MM.1S (cell line): ENCODE data around the gene FGF21.

Source experiments
- DNase-seq: peaks from one replicate; pipeline ENCODE4 v3.0.0-alpha.2; 2015
- H2AFZ ChIP-seq: fragments of 300-600 bp; sonication (generic); 2 replicates; pipeline ENCODE4 v1.6.0; 2016; ENCODE audit warnings: antibody characterized with exemption, low read length
- H3F3A ChIP-seq: fragments of 300-600 bp; sonication (generic); 2 replicates; pipeline ENCODE4 v1.6.1; 2016; ENCODE audit warnings: mild to moderate bottlenecking, antibody characterized with exemption, low read length, moderate library complexity, mixed read lengths; ENCODE audit not compliant: insufficient read depth
- H3K27ac ChIP-seq: fragments of 300-600 bp; sonication (generic); 2 replicates; pipeline ENCODE4 v1.5.1; 2016; ENCODE audit warnings: mild to moderate bottlenecking, low read length
- H3K27me3 ChIP-seq: fragments of 300-600 bp; sonication (generic); replicated peaks from 2 replicates; pipeline ENCODE4 v1.6.0; 2016; ENCODE audit warnings: low read length; ENCODE audit not compliant: insufficient read depth
- H3K36me3 ChIP-seq: fragments of 300-600 bp; sonication (generic); replicated peaks from 2 replicates; pipeline ENCODE4 v1.6.1; 2016; ENCODE audit warnings: mild to moderate bottlenecking, low read length, mixed read lengths; ENCODE audit not compliant: insufficient read depth
- H3K4me1 ChIP-seq: fragments of 300-600 bp; sonication (generic); 2 replicates; pipeline ENCODE4 v1.6.1; 2016; ENCODE audit warnings: low read length, mixed read lengths
- H3K4me2 ChIP-seq: fragments of 300-600 bp; sonication (generic); 2 replicates; pipeline ENCODE4 v1.6.0; 2016; ENCODE audit warnings: low read depth, low read length
- H3K4me3 ChIP-seq: fragments of 300-600 bp; sonication (generic); 2 replicates; pipeline ENCODE4 v1.5.1; 2016; ENCODE audit warnings: low read length, mixed read lengths
- H3K79me2 ChIP-seq: fragments of 300-600 bp; sonication (generic); 2 replicates; pipeline ENCODE4 v1.6.1; 2016; ENCODE audit warnings: mixed run types, low read length, mixed read lengths
- H3K9ac ChIP-seq: fragments of 300-600 bp; sonication (generic); 2 replicates; pipeline ENCODE4 v1.6.1; 2016; ENCODE audit warnings: low read length, mixed read lengths
- H3K9me2 ChIP-seq: fragments of 300-600 bp; sonication (generic); replicated peaks from 2 replicates; pipeline ENCODE4 v1.6.1; 2016; ENCODE audit warnings: mild to moderate bottlenecking, low read length, mixed read lengths; ENCODE audit not compliant: insufficient read depth
- H3K9me3 ChIP-seq: fragments of 300-600 bp; sonication (generic); replicated peaks from 2 replicates; pipeline ENCODE4 v1.6.1; 2016; ENCODE audit warnings: mild to moderate bottlenecking, low read length, mixed read lengths; ENCODE audit not compliant: insufficient read depth
- H4K20me1 ChIP-seq: fragments of 300-600 bp; sonication (generic); 2 replicates; pipeline ENCODE4 v1.6.1; 2016; ENCODE audit warnings: mild to moderate bottlenecking, low read length, moderate library complexity, mixed read lengths; ENCODE audit not compliant: insufficient read depth
- EZH2 ChIP-seq: fragments of 300-600 bp; sonication (generic); optimal IDR thresholded peaks from 2 replicates; pipeline ENCODE3; 2017; ENCODE audit warnings: low read depth, mild to moderate bottlenecking, antibody characterized with exemption, low read length, mixed read lengths
- EZH2phosphoT487 ChIP-seq: fragments of 300-600 bp; sonication (generic); IDR thresholded peaks from 2 replicates; pipeline ENCODE4 v1.6.1; 2018; ENCODE audit warnings: antibody characterized with exemption, low read length
- TF ChIP-seq, protein P1 (sequence below): fragments of 300-600 bp; sonication (generic); IDR thresholded peaks from 2 replicates; pipeline ENCODE4 v1.5.1; 2016; ENCODE audit warnings: antibody characterized with exemption, low read length, mixed read lengths

FGF21 gene

GRCh38 chr19:48713041-48713863 is 42.1 kb upstream of the FGF21 start:
- no peak overlapping the region for H3K27ac ChIP-seq
- peak overlapping the region; percentile 87 for H2AFZ ChIP-seq

DNA sequence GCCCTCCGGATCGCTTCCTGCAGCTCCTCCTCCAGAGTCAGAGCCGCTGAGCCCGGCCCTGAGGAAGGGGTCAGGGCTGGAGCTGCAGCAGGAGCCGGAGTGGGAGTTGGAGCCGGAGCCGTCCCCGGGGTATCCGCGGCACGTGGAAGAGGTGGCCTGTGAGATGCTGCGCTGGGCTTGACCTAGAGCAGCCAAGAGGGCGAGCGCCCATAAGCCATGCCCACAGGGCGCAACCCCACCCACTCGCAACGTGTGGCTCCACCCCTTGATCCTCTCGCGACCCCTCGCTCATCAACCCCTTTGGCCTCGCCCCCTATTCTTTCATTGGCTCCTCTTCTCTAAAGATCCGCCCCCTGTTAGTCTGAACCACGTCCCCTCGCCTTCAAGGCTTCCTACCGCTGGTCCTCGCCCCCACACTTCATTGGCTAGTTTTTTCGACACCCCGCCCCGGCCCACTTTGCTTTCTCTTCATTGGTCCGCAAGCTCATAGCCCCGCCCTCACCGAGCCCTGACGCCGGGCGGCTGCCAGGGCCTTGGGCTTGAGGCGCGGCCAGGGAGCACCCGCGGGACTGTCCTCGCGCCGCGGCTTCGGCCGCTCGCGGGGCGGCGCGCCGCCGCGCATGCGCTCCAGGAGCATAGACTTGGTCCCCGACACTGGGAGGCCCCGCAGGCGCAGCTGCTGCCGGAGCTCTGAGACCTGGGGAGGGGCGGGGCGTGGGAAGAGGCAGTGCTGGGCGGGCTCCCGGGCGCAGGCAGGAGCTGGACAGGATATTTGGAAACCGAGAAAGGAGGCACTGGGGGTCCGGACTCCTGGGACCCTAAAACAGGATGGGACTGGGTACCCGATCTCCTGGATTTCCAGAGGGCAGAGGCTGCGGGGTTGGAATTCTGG is 41.2 kb upstream of the FGF21 start:
- Histone ChIP-seq H3K27ac (no peak overlapping the region), H3K4me1 (0 out of 2 replicates have a peak, but pooled peaks cover 4% of the 10 kb centered on the region), H4K20me1 (no peaks in the 10 kb centered on the region), H3K36me3 (no peaks in the 10 kb centered on the region), H3K4me3 (peak overlapping the region; percentile 74), H3K9ac (peak overlapping the region; percentile 65; the same call in 1 of the 2 replicates), H3K79me2 (no peaks in the 10 kb centered on the region), H3K9me2 (no peaks in the 10 kb centered on the region), H2AFZ (peak overlapping the region; percentile 100), H3F3A (no peaks in the 10 kb centered on the region), H3K4me2 (peak overlapping the region; percentile 100), H3K27me3 (peaks cover 62% of the 10 kb centered on the region), H3K9me3 (no peaks in the 10 kb centered on the region)
- DNase-seq: peak; percentile 99
- TF ChIP-seq EZH2phosphoT487: no peak
- TF ChIP-seq, protein P1, sequence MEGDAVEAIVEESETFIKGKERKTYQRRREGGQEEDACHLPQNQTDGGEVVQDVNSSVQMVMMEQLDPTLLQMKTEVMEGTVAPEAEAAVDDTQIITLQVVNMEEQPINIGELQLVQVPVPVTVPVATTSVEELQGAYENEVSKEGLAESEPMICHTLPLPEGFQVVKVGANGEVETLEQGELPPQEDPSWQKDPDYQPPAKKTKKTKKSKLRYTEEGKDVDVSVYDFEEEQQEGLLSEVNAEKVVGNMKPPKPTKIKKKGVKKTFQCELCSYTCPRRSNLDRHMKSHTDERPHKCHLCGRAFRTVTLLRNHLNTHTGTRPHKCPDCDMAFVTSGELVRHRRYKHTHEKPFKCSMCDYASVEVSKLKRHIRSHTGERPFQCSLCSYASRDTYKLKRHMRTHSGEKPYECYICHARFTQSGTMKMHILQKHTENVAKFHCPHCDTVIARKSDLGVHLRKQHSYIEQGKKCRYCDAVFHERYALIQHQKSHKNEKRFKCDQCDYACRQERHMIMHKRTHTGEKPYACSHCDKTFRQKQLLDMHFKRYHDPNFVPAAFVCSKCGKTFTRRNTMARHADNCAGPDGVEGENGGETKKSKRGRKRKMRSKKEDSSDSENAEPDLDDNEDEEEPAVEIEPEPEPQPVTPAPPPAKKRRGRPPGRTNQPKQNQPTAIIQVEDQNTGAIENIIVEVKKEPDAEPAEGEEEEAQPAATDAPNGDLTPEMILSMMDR: no peak
- TF ChIP-seq EZH2: no peak

More at GRCh38 chr19:48713041-48713863, 42.1 kb upstream of the FGF21 start:
- Histone ChIP-seq H3K9ac (0 out of 2 replicates have a peak overlapping the region, but pooled peaks have one; percentile 9), H3K79me2 (no peaks in the 10 kb centered on the region), H3F3A (no peaks in the 10 kb centered on the region), H3K36me3 (no peaks in the 10 kb centered on the region), H3K9me3 (no peaks in the 10 kb centered on the region), H3K9me2 (no peaks in the 10 kb centered on the region), H3K27me3 (peaks cover 65% of the 10 kb centered on the region), H3K4me2 (peak overlapping the region; percentile 95), H3K4me1 (0 out of 2 replicates have a peak, but pooled peaks cover 4% of the 10 kb centered on the region), H4K20me1 (no peaks in the 10 kb centered on the region), H3K4me3 (peak overlapping the region; percentile 65)
- DNase-seq: no peak
- no peak for TF ChIP-seq EZH2
- no peak for TF ChIP-seq EZH2phosphoT487
- TF ChIP-seq, protein P1: no peak

GRCh38 chr19:48714759-48715675 is 40.3 kb upstream of the FGF21 start:
- no peaks in the 10 kb centered on the region for H3K36me3 ChIP-seq
- H3K27ac ChIP-seq: no peak overlapping the region
- H4K20me1 ChIP-seq: no peaks in the 10 kb centered on the region
- H3F3A ChIP-seq: no peaks in the 10 kb centered on the region
- peaks cover 61% of the 10 kb centered on the region for H3K27me3 ChIP-seq
- TF ChIP-seq EZH2 (no peak), EZH2phosphoT487 (no peak)
- TF ChIP-seq, protein P1: no peak
- H3K9me3 ChIP-seq: no peaks in the 10 kb centered on the region
- H3K4me3 ChIP-seq: peak overlapping the region; percentile 74
- H3K9me2 ChIP-seq: no peaks in the 10 kb centered on the region
- peak overlapping the region; percentile 65; the same call in 1 of the 2 replicates for H3K9ac ChIP-seq
- peak overlapping the region; percentile 100 for H3K4me2 ChIP-seq
- 0 out of 2 replicates have a peak, but pooled peaks cover 4% of the 10 kb centered on the region for H3K4me1 ChIP-seq
- no peaks in the 10 kb centered on the region for H3K79me2 ChIP-seq
- no peak for DNase-seq
- peak overlapping the region; percentile 100 for H2AFZ ChIP-seq
